ENCODE measurements around the gene STXBP5. TPM values are rescaled to one million over a fixed set of nuclear protein-coding genes. Genes with fewer than 3 reads are reported as not detected.

STXBP5 gene
- polyA plus RNA-seq, 1 donor (not counting 4 experiments of a cell fraction or from before 2014, with no cell fraction given): 19.4 TPM

DNA sequence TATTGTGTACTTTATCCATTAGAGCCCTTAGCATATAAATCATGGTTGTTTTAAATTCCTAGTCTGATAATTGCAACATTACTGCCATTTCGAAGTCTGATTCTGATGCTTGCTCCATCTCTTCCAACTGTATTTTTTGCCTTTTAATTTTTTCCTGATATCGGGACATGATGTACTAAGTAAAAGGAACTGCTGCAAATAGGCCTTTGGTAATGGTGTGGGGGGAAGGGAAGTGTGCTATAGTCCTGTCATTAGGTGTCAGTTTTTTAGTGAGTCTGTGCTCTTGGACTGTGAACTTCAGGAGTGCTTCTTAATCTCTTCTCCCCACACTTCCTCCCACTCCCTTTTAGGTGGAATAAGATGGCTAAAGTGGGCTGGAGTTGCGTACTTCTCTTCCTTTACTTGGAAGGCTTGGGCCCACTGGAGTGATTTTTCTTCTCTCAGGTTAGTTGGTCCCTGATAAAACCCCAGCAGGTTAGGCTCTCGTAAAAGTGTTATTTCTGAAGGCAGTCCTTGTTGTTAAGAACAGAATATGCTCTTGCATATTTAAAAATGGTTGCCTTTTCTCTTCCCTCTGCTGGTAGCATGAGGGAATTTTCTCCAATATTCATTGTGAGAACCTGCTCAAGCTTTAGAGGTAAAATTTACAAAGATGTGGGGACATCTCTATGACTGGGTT, 18.1 kb downstream of the STXBP5 start:
- Histone ChIP-seq H3K4me2 (ENCODE audit: control insufficient read depth, extremely low read depth, insufficient read depth, low read depth, low read length) (no peak overlapping the region), H3K4me1 (ENCODE audit: control insufficient read depth, extremely low read depth, insufficient read depth, low read length) (no peaks in the 10 kb centered on the region), H3K27ac (ENCODE audit: control insufficient read depth, insufficient read depth, low read length) (no peak overlapping the region), H3K79me2 (ENCODE audit: control insufficient read depth, insufficient read depth, low read length) (peaks cover 19% of the 10 kb centered on the region), H3K9ac (ENCODE audit: control insufficient read depth, extremely low read depth, insufficient read depth, low read length) (no peak overlapping the region), H4K20me1 (ENCODE audit: control insufficient read depth, extremely low read depth, insufficient read depth, low read length) (no peaks in the 10 kb centered on the region), H3K4me3 (ENCODE audit: control insufficient read depth in 2 of 3, extremely low read depth in 1 of 3, insufficient read depth in 2 of 3, low read depth in 1 of 3, low read length in 3 of 3) (no peak overlapping the region), H3K9me3 (ENCODE audit: control insufficient read depth, low read depth, low read length) (no peaks in the 10 kb centered on the region), H2AFZ (ENCODE audit: control insufficient read depth, low read length) (no peak overlapping the region), H3K36me3 (ENCODE audit: control insufficient read depth in 2 of 2, extremely low read depth in 1 of 2, insufficient read depth in 2 of 2, low read length in 2 of 2) (peaks cover 2 to 10% of the 10 kb centered on the region in 2 experiments), H3K27me3 (ENCODE audit: control insufficient read depth, extremely low read depth, insufficient read depth, low read length) (no peaks in the 10 kb centered on the region), H3K9me1 (ENCODE audit: control insufficient read depth, extremely low read depth, insufficient read depth, low read length) (no peaks in the 10 kb centered on the region)
- dilution Hi-C loops (cut with MboI; ENCODE audit: extremely low pct_ligation_motif_present, low sequenced_read_pairs): no loop called here
- TF ChIP-seq, protein P1, sequence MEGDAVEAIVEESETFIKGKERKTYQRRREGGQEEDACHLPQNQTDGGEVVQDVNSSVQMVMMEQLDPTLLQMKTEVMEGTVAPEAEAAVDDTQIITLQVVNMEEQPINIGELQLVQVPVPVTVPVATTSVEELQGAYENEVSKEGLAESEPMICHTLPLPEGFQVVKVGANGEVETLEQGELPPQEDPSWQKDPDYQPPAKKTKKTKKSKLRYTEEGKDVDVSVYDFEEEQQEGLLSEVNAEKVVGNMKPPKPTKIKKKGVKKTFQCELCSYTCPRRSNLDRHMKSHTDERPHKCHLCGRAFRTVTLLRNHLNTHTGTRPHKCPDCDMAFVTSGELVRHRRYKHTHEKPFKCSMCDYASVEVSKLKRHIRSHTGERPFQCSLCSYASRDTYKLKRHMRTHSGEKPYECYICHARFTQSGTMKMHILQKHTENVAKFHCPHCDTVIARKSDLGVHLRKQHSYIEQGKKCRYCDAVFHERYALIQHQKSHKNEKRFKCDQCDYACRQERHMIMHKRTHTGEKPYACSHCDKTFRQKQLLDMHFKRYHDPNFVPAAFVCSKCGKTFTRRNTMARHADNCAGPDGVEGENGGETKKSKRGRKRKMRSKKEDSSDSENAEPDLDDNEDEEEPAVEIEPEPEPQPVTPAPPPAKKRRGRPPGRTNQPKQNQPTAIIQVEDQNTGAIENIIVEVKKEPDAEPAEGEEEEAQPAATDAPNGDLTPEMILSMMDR (optimal IDR thresholded peaks at IDR 0.05 in 1 of 3, IDR thresholded peaks at IDR 0.05 in 1 of 3, conservative IDR thresholded peaks at IDR 0.05 in 1 of 3; ENCODE audit: extremely low read depth in 1 of 3, insufficient read depth in 2 of 3, low read length in 3 of 3): peak in 2 of 3 experiments; percentile 39 to 49
- no peak for TF ChIP-seq EZH2 (IDR thresholded peaks at IDR 0.05; ENCODE audit: low read length)
- FAIRE-seq (no peak), DNase-seq (ENCODE audit: low read depth, low spot score) (no peak)

DNA sequence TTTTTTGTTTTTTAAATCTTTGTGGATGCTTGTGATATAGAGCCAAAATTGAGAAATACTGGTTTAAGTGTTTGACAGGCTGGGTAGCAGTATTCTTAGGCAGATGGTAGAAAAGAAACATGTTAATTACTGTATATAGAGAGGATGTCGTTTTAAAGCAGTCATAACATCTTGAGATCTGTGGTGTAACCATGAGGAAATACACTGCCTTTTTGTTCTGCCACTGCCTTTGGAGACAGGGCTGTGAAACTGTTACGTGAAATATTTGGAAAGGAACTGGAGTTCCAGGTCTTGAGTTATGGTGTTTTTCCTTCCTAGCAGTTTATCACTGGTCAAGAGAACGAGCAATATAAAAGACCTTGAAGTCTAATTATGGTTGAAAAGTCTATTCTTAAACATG, 19.5 kb downstream of the STXBP5 start:
- Histone ChIP-seq H3K9ac (ENCODE audit: control insufficient read depth, extremely low read depth, insufficient read depth, low read length) (no peak overlapping the region), H3K27ac (ENCODE audit: control insufficient read depth, insufficient read depth, low read length) (no peak overlapping the region), H3K9me1 (ENCODE audit: control insufficient read depth, extremely low read depth, insufficient read depth, low read length) (no peaks in the 10 kb centered on the region), H3K79me2 (ENCODE audit: control insufficient read depth, insufficient read depth, low read length) (peaks cover 16% of the 10 kb centered on the region), H2AFZ (ENCODE audit: control insufficient read depth, low read length) (no peak overlapping the region), H4K20me1 (ENCODE audit: control insufficient read depth, extremely low read depth, insufficient read depth, low read length) (no peaks in the 10 kb centered on the region), H3K4me3 (ENCODE audit: control insufficient read depth in 2 of 3, extremely low read depth in 1 of 3, insufficient read depth in 2 of 3, low read depth in 1 of 3, low read length in 3 of 3) (no peak overlapping the region), H3K9me3 (ENCODE audit: control insufficient read depth, low read depth, low read length) (no peaks in the 10 kb centered on the region), H3K4me1 (ENCODE audit: control insufficient read depth, extremely low read depth, insufficient read depth, low read length) (no peaks in the 10 kb centered on the region), H3K27me3 (ENCODE audit: control insufficient read depth, extremely low read depth, insufficient read depth, low read length) (no peaks in the 10 kb centered on the region), H3K36me3 (ENCODE audit: control insufficient read depth in 2 of 2, extremely low read depth in 1 of 2, insufficient read depth in 2 of 2, low read length in 2 of 2) (peaks cover 0 to 7% of the 10 kb centered on the region in 2 experiments), H3K4me2 (ENCODE audit: control insufficient read depth, extremely low read depth, insufficient read depth, low read depth, low read length) (no peak overlapping the region)
- FAIRE-seq: no peak
- no peak for DNase-seq (ENCODE audit: low read depth, low spot score)
- dilution Hi-C loops (cut with MboI; ENCODE audit: extremely low pct_ligation_motif_present, low sequenced_read_pairs): no loop called here
- TF ChIP-seq EZH2 (IDR thresholded peaks at IDR 0.05; ENCODE audit: low read length): no peak
- TF ChIP-seq, protein P1 (optimal IDR thresholded peaks at IDR 0.05 in 1 of 3, IDR thresholded peaks at IDR 0.05 in 1 of 3, conservative IDR thresholded peaks at IDR 0.05 in 1 of 3; ENCODE audit: extremely low read depth in 1 of 3, insufficient read depth in 2 of 3, low read length in 3 of 3): no peak
